ENCODE measurements around the gene GALNTL6.
"Not testable (repeated sequence)": the region's sequence is repeated elsewhere in the genome, so short reads cannot be mapped to it uniquely, and the experiment has no call there.

Gene GALNTL6

DNA sequence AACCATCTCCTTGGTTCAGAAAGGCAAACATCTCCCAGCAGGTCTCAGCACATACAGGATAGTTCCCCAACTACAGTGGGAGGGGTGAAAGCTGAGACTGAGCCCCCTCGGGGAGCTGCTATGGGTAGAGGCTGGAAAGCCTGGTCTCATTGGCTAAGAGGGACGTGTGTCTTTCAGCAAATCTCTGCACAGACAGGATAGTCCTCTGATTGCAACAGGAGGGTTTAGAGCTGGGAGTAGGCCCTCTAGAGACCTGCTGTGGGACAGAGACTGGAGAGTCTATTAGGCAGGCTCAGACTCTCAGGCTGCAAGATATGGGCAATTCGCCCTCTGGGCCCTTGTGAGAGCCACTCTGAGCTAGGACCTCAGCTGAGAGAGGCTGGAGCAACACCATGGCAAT is 1083.8 kb downstream of the GALNTL6 start:
- DNase-seq: no peak

GRCh38 chr4:172898715-172899114 is 1085.5 kb downstream of the GALNTL6 start:
- no peak for DNase-seq

DNA sequence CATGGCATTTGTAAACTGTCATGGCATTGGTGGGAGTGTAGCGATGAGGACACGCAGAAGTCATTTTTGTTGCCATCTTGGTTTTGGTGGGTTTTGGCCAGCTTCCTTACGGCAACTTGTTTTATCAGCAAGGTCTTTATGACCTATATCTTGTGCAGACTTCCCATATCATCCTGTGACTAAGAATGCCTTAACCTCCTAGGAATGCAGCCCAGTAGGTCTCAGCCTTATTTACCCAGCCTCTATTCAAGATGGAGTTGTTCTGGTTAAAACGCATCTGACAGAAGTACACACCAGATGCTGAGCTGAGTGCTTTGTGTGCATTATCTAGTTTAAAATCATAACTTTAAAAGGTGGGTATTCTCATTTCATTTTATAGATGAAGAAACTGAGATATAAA is 1086.7 kb downstream of the GALNTL6 start:
- no peak for DNase-seq

DNA sequence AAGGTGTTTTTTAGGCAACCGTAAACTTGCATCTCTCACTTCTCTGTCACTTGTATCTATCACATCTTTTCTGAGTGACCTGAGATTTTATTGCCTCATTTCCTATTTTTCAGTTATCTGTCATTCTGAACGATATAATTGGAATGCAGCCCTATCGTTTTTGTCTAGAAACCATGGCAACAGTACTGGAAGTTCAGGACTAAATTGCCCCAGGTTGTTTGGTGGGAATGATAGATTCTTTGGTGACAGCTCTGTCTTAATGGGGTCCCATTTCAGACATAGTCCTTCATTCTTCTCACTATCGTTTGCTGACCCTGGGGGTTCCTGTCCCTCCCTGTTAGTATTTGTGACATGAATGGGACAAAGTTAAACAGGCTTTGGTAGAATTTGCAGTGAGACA is 1087.7 kb downstream of the GALNTL6 start:
- no peak for DNase-seq

GRCh38 chr4:172912468-172912867 is 1099.3 kb downstream of the GALNTL6 start:
- not testable (repeated sequence) for DNase-seq

- not testable (repeated sequence) for DNase-seq
Observed at GRCh38 chr4:172917403-172917802, 1104.2 kb downstream of the GALNTL6 start.

DNA sequence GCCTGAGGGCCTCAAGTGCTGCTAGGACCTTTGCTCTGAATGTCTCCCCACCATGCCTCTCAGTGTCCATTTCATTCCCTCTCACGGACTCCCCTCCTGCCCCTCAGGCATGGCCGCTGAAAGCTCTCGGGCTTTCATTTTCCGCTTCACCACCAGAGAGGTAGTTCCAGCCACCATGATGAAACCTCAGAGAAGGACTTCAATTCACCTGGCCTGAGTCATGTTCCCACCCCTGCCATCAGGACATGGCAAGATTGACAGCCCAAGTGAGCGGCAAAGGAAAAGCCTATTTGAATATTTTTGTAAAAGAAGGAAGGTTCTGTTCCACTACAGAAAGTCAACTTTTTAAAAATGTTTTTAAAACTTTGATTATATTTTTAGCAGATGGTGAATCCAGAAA is 1106.1 kb downstream of the GALNTL6 start:
- DNase-seq: no peak

GRCh38 chr4:172927096-172927814 is 1114.1 kb downstream of the GALNTL6 start:
- DNase-seq: no peak

DNA sequence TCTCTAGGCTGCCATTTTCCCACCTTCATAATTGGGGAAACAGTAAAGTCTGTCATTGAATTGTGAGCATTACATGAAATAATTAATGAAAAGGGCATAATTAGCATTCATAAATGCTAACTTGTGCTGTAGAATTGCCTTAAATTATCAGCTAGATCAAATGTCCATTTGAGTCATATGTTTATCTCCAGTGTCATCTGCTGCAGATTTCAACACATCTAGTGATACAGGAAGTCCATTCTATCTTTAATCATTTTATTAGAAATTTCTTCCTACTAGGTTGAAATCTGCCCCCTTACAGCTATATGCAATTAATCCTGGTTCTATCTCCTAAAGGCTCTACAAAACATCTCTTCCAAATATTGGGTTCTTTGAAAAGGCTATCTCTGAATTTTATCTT is 1115.1 kb downstream of the GALNTL6 start:
- DNase-seq: no peak

DNA sequence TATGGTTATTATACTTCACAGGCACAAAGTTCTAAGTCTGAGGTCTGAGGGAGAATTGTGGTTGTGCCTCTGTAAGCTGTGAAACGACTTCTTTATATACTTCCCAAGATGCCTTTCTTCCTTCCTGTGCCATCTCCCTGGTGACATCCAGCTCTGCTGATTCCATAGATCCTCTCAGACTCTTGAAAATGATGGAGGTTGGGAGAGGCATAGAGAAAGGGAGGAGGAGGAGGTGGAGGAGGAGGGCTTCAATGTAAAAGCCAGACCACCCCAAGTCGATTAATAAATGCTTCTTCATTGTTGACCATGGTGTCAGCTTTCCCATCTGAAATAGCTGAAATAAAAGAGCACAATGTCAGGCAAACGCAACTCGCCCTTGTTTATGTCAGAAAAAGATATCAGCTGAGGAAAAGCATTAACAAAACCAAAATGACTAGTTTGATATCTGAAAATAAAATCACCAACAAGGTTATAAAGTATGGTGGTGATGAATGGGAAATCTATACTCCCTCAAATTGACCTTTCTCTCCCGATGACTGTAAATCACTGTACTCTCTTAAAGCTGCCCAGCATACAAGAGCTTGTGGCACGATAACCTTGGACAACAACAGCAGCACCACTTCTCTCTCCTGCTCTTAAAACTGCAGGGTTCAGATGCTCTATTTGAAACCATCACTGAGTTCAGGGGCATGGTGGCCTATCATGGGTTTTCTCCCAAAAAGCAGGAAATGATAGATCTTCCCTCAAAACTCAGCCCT is 1125.0 kb downstream of the GALNTL6 start:
- no peak for DNase-seq

DNA sequence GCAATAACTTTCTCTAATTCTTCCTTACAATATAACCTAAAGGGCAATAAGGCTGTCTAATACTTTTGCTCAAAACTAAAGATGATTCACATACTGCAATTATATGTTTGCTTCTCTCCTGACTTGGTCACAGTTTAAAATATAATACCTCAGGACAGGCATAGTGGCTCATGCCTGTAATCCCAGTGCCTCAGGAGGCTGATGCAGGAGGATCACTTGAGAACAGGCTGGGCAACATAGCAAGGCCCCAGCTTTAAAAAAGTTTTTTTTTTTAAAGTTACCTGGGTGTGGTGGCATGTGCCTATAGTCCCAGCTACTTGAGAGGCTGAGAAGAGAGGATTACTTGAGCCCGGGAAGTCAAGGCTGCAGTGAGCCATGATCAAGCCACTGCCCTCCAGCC is 1125.7 kb downstream of the GALNTL6 start:
- DNase-seq: no peak

DNA sequence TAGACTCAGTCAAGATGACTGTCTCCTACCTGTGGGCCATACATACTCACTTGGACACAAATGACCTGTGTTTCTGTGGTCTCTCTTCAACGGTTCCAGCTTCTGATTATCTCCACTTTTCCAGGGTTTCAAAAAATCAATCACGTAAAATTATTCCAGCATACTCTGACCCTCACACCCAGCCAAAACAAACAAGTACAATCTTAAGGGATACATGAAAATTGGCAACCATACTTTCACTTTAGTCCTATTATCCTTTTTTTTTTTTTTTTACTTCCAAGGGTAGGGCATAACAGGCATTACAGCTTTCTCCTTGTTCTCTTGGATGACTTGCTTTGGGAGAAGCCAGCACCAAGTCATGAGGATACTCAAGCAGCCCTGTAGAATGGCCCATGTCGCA is 1129.6 kb downstream of the GALNTL6 start:
- no peak for DNase-seq

DNA sequence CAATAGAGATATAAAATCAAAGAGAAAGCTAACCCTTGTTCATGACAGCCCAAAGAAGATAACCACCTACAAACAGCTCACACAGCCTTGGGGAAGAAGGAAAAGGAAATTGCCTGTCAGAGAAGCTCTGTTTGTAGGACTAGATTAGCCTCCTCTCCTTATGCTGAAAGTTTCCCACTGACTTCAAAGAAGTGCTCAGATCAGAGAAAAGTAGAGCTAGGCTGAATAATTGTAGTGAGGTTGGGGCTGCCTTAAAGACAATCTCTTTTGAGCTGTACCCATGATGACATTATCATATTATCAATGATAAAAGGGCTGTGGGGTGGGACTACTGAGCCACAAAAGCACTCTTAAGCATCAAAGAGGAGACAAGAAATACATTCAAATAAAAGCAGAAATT is 1132.4 kb downstream of the GALNTL6 start:
- DNase-seq: no peak

- no peak for DNase-seq
Observed at GRCh38 chr4:172946503-172946902, 1133.3 kb downstream of the GALNTL6 start.

- DNase-seq: no peak
Observed at GRCh38 chr4:172947594-172947993, 1134.4 kb downstream of the GALNTL6 start.

DNA sequence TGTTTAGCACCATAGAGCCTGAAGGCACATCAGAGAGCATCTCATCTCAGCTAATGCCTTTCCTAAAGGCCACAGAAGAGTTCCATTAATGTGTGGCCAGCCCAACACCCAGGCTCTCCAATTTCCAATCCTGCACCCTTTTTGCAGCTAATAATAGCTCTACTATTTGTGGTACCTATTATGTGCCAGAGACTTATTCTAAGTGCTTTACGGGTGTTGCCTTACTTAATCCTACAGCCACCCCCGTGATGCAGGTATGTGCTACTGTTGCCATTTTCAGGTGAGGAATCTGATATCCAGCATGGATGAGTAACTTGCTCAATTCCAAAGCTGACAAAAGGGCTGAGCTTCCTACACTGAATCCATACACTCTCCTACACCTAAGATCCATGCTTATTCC is 1137.8 kb downstream of the GALNTL6 start:
- DNase-seq: no peak

DNA sequence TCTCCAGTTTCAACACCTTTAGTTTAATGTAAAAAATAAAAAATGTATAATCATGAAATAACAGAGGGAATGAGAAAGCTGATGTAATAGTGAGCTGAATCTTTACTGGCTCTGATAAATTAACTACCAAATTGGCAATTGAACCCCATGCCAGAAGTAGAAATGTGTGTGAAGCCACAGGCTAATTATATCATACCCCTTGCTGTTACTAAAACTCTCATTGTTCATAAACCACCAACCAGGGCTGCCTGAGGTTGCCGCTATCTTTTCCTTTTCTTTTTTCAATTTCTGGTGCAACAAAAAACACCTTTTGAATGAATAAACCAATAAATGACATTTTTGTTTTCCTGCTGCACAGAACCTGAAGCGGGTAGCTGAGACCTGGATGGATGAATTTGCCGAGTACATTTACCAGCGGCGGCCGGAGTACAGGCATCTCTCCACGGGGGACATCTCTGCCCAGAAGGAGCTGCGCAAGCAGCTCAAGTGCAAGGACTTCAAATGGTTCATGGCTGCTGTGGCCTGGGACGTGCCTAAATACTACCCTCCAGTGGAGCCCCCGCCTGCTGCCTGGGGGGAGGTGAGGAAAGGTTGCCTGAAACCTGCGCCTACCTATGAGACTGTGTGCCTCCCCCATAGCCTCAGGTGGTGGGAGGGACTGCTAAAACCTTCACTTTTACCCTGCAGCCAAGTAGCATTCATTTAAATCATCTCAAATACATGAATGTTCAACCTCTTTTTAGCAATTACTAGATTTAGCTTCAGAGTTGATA is 1138.7 kb downstream of the GALNTL6 start:
- no peak for DNase-seq

DNA sequence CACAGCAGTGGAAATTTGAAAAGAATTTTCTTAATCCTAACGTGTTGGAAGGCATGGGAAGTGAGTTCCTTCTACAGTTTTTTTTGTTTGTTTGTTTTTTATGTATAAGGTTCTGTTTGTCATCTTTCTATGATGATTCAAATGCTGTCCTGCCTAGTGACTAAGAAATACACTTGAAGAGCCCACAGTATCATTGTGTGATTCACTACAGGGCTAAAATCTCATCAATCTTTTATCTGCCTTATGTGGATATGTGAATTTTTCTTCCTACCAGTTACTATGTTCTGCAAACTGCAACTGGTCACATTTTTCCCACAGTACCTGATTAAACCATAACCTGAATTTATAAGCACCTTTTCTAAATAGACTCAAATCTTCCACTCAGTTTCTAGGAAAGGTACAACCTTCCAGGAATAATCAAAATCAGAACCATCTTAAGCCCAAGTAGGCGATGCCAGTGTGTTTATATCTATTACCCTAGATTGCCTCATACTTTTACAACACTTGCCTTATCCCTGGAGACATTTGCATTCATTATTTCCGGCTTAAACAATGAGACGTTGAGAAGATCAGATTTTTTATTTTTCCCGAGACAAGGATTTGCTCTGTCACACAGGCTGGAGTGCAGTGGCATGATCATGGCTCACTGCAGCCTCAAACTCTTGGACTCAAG is 1140.8 kb downstream of the GALNTL6 start:
- DNase-seq: no peak

DNA sequence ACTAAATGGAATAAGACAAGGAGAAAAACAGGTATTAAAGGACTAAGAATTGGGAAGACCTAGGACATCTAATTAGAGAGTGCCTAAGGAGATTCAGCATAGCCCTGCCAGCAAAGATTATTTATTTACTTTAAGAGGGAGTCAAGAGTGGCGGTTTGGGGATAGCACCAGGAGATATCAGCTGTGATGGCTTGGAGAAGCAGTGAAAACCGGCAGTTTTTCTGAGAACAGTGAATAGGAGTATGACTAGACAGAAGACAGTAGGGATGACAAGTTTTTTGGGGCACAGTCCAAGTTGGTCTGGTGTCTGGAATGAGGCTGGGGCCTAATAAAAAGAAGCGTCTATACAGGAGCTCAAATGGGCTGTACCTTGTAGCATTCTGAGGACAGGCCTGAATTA is 1143.1 kb downstream of the GALNTL6 start:
- not testable (repeated sequence) for DNase-seq

GRCh38 chr4:172957216-172957615 is 1144.0 kb downstream of the GALNTL6 start:
- DNase-seq: no peak

DNA sequence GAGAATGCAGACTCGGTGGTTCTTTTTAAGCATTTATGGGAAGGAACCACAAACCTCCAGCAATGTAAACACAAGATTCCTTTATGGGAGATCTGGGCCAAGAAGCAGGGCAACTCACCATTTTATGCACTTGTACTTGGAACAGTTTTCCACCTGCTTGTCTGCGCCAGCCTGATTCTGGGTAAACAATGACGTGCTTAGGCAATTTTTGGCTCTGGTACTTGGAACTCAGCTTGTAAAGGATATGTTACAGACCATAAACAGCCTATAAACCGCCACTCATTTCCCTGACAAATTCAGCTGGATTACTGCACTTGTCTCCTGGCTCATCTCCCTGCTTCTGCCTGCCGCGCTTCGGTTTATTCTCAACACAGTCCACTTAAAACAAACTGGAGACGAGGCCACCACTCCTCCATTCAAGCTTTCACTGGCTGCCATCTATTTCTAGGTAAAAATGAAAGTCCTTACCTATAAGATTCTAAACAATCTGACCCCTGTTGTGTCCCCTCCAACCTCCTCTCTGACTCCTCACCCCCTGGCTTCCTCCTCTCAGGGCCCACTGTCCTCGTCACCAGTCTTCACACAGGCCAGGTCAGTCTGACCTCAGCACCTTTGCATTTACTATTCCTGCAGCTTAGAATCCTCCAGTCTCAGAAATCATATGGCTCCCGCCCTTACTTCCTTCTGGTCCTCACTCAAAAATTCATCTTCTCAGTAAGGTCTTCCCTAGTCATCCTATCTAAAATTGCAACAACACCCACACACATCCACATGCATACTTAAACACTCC is 1149.6 kb downstream of the GALNTL6 start:
- DNase-seq: no peak
